AG09319 (cell line): ENCODE measurements around the gene PIEZO1.

Source experiments
- DNase-seq: peaks from one replicate; pipeline ENCODE4 v3.0.0-alpha.2; 2010; ENCODE audit warnings: low read depth; ENCODE audit errors: extremely low read depth
- TF ChIP-seq, protein P1 (sequence below): IDR thresholded peaks from 2 replicates; pipeline ENCODE4 v1.5.1; 2011; ENCODE audit warnings: low read depth, mild to moderate bottlenecking, inconsistent platforms, low read length, moderate library complexity

PIEZO1 gene

GRCh38 chr16:88721815-88722755 is 62.9 kb downstream of the PIEZO1 start:
- TF ChIP-seq, protein P1, sequence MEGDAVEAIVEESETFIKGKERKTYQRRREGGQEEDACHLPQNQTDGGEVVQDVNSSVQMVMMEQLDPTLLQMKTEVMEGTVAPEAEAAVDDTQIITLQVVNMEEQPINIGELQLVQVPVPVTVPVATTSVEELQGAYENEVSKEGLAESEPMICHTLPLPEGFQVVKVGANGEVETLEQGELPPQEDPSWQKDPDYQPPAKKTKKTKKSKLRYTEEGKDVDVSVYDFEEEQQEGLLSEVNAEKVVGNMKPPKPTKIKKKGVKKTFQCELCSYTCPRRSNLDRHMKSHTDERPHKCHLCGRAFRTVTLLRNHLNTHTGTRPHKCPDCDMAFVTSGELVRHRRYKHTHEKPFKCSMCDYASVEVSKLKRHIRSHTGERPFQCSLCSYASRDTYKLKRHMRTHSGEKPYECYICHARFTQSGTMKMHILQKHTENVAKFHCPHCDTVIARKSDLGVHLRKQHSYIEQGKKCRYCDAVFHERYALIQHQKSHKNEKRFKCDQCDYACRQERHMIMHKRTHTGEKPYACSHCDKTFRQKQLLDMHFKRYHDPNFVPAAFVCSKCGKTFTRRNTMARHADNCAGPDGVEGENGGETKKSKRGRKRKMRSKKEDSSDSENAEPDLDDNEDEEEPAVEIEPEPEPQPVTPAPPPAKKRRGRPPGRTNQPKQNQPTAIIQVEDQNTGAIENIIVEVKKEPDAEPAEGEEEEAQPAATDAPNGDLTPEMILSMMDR: no peak
- no peak for DNase-seq

DNA sequence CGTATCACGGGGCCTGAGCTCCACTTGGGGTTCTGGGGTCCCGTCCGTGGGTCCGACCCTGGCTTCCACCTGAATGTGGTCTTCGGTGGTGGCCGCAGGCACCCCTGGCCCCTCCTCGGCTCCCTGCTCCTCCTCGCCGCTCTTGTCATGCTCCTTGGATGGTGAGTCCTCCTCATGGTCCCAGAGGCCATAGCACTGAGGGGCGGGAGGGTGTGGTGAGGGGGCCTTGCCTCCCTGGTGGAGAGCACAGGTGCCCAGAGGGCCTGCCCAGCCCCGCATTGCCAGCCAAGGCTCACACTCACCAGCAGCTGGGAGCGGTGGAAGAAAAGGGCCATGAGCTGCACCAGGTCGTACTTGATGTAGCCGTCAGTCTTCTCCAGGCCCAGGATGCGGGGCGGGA is 63.8 kb downstream of the PIEZO1 start:
- TF ChIP-seq, protein P1: no peak

DNA sequence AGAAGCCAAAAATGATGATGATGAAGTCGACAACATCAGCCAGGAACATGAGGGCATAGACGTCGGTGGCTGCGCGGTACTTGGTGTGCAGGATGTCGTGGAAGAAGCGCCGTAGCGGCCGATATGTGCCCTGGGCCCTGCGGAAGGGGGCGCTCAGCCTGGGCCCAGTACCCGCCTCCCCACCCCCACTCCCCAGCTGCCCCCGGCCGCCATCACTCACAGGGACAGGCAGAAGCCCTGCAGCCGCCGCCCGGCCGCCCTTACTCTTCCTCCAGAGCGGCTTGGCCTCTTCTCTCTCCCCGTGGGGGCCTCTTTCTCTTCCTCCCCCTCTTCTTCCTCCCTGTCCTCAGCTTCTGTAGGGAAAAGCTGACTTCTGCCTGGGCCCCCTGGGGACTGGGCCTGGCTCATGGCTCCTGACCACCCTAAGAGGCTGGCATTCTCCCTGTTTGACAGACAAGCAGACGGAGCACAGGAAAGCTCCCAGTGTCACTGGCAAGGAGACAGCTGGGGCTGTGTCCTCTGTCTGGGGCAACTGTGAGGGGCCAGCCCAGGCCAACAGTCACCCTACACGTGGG is 64.5 kb downstream of the PIEZO1 start:
- TF ChIP-seq, protein P1: no peak
- no peak for DNase-seq

More for the DNA sequence above, 63.8 kb downstream of the PIEZO1 start:
- DNase-seq: no peak

DNA sequence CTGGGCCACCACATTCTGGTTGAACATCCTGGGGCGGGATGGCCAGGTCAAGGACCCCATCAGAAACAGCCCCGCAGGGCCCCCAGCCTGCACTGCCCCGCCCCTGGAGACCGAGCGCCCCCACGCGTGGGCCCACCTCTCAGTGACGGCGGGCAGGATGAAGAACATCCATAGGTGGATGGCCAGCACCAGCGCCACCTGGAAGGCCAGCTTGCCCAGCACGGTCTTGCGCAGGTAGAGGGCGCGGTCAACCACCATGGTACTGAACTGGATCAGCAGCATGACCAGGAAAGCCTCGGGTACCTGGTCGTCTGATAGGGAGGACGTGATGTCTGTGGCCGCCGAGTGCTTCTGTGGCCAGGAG is 65.1 kb downstream of the PIEZO1 start:
- TF ChIP-seq, protein P1: no peak
- no peak for DNase-seq

GRCh38 chr16:88719267-88719932 is 65.6 kb downstream of the PIEZO1 start:
- TF ChIP-seq, protein P1: no peak
- DNase-seq: no peak

DNA sequence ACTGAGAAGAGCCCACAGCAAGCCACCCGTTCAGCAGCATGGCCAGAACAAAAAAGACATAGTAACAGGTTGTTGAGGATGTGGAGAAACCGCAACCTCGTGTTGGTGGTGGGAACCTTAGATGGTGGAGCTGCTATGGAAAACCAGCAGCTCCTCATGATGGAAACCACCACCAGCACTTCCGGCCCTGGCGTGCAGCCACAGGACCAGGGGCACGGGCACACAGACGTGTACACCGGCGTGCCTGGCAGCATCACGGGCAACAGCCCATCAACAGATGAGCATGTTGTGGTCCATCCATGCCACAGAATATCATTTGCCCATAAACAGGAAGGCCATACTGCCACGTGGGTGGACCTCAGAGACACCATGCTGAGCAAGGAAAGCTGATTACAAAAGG is 66.8 kb downstream of the PIEZO1 start:
- TF ChIP-seq, protein P1: no peak

DNA sequence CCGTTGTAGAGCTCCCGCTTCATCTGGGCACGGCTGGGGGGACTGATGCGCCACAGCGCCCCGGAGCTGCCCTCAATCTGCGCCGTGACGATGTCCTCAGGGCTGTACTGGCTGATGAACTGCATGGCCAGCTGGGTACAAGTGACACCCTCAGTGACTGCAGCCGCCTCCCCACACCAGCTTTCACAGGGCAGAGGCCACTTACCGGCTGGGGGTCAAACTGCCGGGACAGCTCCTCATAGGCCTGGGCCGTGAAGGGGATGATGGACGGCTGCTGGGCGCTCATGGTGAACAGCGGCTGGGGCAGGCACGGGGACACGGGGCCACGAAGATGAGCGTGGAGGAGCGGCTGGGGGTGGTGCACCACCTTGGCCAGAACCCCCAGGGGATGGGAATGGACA is 68.4 kb downstream of the PIEZO1 start:
- no peak for DNase-seq
- TF ChIP-seq, protein P1: no peak

More for the DNA sequence above, 66.8 kb downstream of the PIEZO1 start:
- DNase-seq: no peak
